Activated naive CD4-positive, alpha-beta T cell treated with anti-CD3 and anti-CD28 coated beads, Interleukin-2, amount 50 U/mL, for 16 hours (primary cell): ENCODE measurements around the gene TMEM222.
A peak's percentile ranks its signal among the peaks of the same experiment; 100 is the strongest.
"Not testable (repeated sequence)": the region's sequence is repeated elsewhere in the genome, so short reads cannot be mapped to it uniquely, and the experiment has no call there.

Experiments
- DNase-seq: peaks from one replicate; pipeline ENCODE4 v3.0.0-alpha.2; 2020

The TMEM222 gene, protein sequence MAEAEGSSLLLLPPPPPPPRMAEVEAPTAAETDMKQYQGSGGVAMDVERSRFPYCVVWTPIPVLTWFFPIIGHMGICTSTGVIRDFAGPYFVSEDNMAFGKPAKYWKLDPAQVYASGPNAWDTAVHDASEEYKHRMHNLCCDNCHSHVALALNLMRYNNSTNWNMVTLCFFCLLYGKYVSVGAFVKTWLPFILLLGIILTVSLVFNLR

DNA sequence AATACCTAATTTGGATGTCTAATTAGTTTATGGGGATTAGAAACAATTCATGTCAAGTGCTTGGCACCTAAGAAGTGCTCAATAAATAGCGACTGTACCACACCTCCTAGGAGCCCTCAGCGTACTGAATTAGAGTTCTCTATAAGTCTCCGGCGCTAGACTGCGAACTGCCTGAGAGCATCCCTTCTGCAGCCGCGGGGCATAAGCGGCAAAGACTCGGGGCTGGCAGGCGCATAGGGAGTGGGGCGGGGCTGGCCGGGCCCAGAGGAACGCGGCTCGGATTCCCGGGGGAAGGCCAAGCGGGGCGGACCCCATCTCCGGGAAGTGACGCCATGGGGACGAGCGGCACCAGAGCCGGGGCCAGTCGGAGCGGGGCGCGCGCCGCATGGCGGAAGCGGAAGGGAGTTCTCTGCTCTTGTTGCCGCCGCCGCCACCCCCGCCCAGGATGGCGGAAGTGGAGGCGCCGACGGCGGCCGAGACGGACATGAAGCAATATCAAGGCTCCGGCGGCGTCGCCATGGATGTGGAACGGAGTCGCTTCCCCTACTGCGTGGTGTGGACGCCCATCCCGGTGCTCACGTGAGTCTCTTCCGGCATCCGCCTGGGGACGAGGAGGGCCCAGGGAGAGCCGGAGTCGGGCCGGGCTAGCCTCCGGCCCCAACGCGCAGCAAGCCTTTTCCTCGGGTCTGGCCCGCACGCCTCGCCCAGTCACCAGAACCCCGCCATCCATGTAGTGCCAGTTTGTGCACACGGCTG lies at the start of gene TMEM222:
TSS of gene TMEM222 (plus strand) at position 351 of the 756 bp plus-strand sequence. CDS start at position 386, 35 bp downstream.
- peak; percentile 97 for DNase-seq

- DNase-seq: no peak
Measured at GRCh38 chr1:27274204-27274603, 47.8 kb upstream of the TMEM222 start.

DNA sequence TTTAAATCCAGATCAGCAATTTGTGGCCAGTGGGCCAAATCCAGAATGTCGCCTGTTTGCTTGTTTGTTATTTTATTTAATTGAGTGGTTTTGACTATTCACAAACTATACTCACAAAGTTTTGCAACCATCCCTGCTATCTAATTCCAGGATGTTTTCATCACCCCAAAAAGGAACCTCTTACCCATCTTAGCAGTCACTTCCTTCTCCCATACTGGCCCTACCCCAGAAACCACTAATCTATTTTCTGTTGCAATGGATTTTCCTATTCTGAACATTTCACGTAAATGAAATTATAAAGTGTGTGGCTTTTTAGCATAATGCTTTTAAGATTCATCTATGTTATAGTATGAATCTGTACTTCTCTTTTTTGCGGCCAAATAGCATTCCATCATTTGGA lies 46.3 kb upstream of the TMEM222 start:
- no peak for DNase-seq

GRCh38 chr1:27284425-27285273 lies 37.3 kb upstream of the TMEM222 start:
- peak; percentile 89 for DNase-seq

GRCh38 chr1:27285274-27285660 lies 36.7 kb upstream of the TMEM222 start:
- no peak for DNase-seq

- not testable (repeated sequence) for DNase-seq
Measured at GRCh38 chr1:27285821-27286220, 36.1 kb upstream of the TMEM222 start.

- not testable (repeated sequence) for DNase-seq
Measured at GRCh38 chr1:27289125-27289524, 32.8 kb upstream of the TMEM222 start.

- no peak for DNase-seq
Measured at GRCh38 chr1:27290581-27290980, 31.4 kb upstream of the TMEM222 start.

- DNase-seq: no peak
Measured at GRCh38 chr1:27292106-27292505, 29.9 kb upstream of the TMEM222 start.

- DNase-seq: no peak
Measured at GRCh38 chr1:27293915-27294314, 28.0 kb upstream of the TMEM222 start.

GRCh38 chr1:27296773-27297291 lies 25.1 kb upstream of the TMEM222 start:
- peak; percentile 72 for DNase-seq

DNA sequence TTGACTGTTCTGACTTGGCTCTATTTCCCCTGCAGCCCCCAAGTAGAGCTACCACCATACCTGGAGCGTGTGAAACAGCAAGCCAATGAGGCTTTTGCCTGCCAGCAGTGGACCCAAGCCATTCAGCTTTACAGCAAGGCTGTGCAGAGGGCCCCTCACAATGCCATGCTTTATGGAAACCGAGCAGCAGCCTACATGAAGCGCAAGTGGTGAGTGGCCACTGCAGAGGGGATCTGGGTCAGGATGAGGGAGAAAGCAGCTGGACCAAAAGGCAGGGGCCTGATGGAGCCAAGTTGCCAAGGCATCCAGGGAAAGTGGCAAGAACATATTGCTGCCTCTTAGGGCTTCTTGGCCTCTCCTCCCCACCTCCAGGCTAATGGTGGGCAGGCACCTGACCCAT lies 24.1 kb upstream of the TMEM222 start:
- no peak for DNase-seq

DNA sequence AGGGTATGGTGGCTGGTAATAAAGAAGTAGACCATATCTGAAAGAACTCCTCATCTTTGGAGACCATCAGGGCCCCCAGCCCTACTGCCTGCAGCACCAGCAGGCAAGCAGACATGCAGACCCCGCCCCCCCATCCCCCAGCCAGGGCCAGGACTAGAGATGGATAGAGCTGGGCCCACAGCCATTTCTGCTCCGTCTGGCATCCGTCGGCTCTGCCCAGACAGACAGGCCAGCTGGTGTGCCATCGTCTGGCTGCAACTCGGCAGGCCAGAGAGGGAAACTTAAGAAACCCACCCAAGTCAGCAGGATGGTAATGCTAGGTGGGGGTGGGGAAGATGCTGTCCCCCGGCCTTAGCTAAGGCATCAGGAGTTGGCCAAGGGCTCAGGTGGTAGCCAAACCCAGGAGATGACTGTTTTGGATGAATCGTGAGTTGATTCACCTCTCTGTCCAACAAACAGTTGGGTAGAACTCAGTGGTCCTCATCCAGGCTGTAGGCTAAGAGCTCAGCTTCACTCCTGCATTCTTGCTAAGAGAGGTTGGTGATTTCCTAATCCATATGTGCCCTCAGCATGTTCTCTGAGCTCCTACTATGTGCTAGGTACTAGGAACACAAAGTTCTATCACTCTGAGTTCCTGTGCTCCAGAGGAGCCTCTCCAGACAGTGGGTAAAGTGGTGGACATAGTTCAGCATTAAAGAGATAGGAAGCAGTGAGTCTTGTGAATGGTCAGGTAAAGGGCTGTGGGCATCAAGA lies 23.2 kb upstream of the TMEM222 start:
- no peak for DNase-seq

GRCh38 chr1:27299385-27300271 lies 22.3 kb upstream of the TMEM222 start:
- no peak for DNase-seq

DNA sequence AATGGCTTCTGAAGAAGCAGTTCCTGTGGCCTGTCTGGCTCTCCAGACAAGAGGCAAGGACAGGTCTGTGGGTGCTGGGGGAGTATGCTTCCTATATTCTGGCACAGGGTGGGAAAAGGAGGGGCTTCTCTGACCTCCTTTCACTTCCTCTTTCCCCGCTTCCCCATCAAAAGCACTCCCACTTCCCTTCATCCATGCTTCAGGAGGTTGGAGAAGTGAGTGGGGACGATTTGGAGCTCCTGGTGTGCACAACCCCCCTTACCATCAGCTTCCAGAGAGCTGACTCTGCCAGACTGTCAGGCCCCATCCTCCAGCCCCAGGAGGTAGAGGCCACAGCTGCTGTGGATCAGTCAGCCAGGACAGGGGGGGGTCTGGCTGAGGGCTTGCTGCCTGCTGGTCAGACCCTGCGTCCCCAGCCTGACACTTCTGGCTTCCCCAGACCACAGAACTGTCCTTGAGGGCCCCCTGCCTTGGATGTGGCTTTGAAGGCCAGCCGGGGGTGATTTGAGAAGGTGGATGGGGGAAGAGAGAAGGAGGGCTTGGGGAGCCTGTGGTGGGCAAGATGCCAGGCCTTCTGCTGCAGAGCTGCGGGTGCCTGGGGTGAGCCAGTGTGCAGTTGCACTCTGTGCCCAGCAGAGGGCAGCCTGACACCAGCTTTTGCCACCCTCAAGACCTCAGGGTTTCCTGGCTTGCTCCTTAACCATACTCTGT lies 21.5 kb upstream of the TMEM222 start:
- peak; percentile 74 for DNase-seq

DNA sequence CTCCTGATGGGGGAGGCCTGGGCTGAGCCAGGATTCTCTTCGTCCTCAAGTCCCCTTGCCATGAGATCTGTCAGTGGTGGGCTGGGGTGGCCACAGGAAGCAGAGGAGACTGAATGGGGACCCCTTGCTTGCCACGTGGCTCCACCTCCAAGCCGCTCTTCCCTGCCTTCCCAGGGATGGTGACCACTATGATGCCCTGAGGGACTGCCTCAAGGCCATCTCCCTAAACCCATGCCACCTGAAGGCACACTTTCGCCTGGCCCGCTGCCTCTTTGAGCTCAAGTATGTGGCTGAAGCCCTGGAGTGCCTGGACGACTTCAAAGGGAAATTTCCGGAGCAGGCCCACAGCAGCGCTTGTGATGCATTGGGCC lies 20.9 kb upstream of the TMEM222 start:
- DNase-seq: no peak

- DNase-seq: no peak
Measured at GRCh38 chr1:27301582-27302199, 20.3 kb upstream of the TMEM222 start.

DNA sequence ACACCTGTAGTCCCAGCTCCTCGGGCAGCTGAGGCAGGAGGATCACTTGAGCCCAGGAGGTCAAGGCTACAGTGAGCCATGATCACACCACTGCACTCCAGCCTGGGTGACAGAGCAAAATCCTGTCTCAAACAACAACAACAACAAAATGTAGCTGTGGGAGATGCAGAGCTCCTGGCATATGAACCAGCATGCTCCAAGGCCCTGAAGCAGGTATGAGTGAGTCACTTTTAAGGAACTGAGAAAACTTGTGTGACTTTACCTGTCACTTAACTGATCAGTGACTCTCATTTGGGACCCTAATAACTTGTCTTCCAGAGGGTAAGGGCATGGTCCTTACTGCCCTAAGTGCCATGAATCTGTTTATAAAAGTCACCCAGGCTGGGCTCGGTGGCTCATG lies 19.4 kb upstream of the TMEM222 start:
- no peak for DNase-seq

- DNase-seq: no peak
Measured at GRCh38 chr1:27303509-27303908, 18.5 kb upstream of the TMEM222 start.

DNA sequence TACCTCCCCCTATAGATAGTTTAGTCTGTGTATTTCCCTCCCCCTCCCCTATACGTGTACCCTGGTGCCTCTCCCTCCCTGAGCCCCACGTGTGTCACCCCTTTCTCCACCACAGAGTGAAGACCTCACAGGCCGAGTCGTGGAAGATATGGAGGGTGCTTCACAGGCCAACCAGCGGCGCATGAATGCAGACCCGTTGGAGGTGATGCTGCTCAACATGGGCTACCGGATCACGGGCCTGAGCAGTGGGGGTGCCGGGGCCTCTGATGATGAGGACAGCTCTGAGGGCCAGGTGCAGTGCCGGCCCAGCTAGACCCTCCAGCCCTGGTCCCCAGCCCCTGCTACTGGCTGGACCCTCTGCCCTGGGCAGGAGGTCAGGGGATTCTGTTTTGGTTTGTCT lies 15.9 kb upstream of the TMEM222 start:
- DNase-seq: no peak
